ENCODE results near the gene MLF1.
A peak's percentile ranks its signal among the peaks of the same experiment; 100 is the strongest.

MLF1 gene

DNA sequence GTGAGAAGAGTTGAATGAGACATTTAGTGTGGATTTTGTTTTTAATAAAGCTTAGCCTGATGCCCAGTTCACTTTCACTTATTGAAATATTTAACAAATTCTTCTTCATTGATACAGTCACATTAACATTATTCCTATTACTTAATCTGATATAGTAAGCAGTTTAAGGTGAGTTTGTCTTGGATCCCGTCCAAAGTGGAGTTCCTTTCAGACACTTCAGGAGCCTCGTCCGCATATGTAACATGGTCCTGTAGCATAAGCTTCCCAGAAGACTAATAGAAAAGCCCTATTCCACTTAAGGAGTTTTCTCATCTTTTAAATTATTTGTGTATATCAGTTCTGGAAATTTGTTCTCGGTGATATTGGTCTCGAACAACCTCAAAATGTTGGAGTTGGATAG, 39.7 kb upstream of the MLF1 start:
- H3K4ac ChIP-seq (ENCODE audit: low read depth in 1 of 2, low read length in 2 of 2) = peak overlapping the region in 1 of 2 experiments; percentile 61
- H2BK120ac ChIP-seq (ENCODE audit: low read depth, low read length) = no peak overlapping the region
- H3K4me1 ChIP-seq (ENCODE audit: control insufficient read depth, insufficient read depth, low read depth, low read length) = no peaks in the 10 kb centered on the region
- no peak overlapping the region for H2BK15ac ChIP-seq (ENCODE audit: low read depth, poor library complexity, severe bottlenecking)
- no peak overlapping the region for H2BK5ac ChIP-seq (ENCODE audit: low read depth, low read length, poor library complexity, severe bottlenecking)
- 88% methylated on average over 5 of the region's 5 CpGs for whole genome bisulfite sequencing
- no peak overlapping the region for H4K91ac ChIP-seq (ENCODE audit: low read length)
- no peak overlapping the region for H3K14ac ChIP-seq (ENCODE audit: low read length in 2 of 2)
- no peak overlapping the region for H3K4me2 ChIP-seq (ENCODE audit: low read length, poor library complexity, severe bottlenecking)
- H4K8ac ChIP-seq (ENCODE audit: low read length) = no peak overlapping the region
- H2BK12ac ChIP-seq (ENCODE audit: low read length in 2 of 2) = no peak overlapping the region
- no peak overlapping the region for H3K18ac ChIP-seq (ENCODE audit: low read depth in 1 of 2, low read length in 2 of 2)
- no peaks in the 10 kb centered on the region for H3K9me3 ChIP-seq (ENCODE audit: control insufficient read depth, low read length)
- H3K27ac ChIP-seq (ENCODE audit: low read length, poor library complexity, severe bottlenecking) = no peak overlapping the region
- no peak overlapping the region for H2AK5ac ChIP-seq (ENCODE audit: low read length, severe bottlenecking)
- H3K27me3 ChIP-seq (ENCODE audit: control insufficient read depth in 1 of 2, insufficient read depth in 1 of 2, low read length in 2 of 2) = no peaks in the 10 kb centered on the region
- no peak overlapping the region for H2AFZ ChIP-seq (ENCODE audit: low read depth, low read length)
- no peak overlapping the region for H3K4me3 ChIP-seq (ENCODE audit: insufficient read depth in 1 of 2, low read depth in 1 of 2, low read length in 2 of 2)
- no peak overlapping the region for H3K9ac ChIP-seq (ENCODE audit: low read length)
- DNase-seq = no peak
- H3K79me1 ChIP-seq (replicated peaks; ENCODE audit: low read length, poor library complexity, severe bottlenecking) = no peaks in the 10 kb centered on the region
- H3K36me3 ChIP-seq (ENCODE audit: control insufficient read depth in 1 of 2, insufficient read depth in 2 of 2, low read depth in 1 of 2, low read length in 2 of 2) = no peaks in the 10 kb centered on the region
- H3K23ac ChIP-seq (ENCODE audit: low read length in 2 of 2) = no peak overlapping the region

DNA sequence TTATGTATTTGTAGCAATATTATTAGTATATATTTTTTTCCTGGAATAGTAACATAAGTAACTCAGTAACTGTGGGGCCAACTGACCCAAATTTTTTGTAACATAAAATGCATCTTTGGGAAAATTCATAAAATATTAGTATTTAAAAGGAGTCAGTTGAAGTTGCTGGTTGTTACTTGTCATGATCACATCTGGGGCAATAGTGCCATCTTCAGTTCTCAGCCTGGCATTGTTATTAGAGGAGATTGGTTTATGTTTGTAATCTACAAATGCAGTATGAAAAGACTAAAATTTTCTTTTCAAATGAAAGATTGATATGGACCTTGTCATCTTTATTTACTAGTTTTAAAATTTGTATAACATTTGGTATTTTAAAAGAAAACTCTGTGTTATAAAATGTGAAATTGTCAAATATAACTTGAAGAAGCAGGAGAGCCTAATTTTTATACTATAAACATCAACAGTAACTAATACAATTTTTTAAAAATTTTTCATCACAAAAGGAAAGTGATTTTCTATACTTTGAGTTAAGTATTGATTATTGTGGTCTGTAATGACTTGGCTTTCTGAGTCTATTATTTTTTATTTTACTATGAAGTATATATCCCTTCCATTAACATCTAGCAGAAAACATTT, 38.8 kb upstream of the MLF1 start:
- Histone ChIP-seq H2BK5ac (ENCODE audit: low read depth, low read length, poor library complexity, severe bottlenecking) (no peak overlapping the region), H3K4me1 (ENCODE audit: control insufficient read depth, insufficient read depth, low read depth, low read length) (no peaks in the 10 kb centered on the region), H2AK5ac (ENCODE audit: low read length, severe bottlenecking) (no peak overlapping the region), H2BK120ac (ENCODE audit: low read depth, low read length) (no peak overlapping the region), H2BK15ac (ENCODE audit: low read depth, poor library complexity, severe bottlenecking) (no peak overlapping the region), H2BK12ac (ENCODE audit: low read length in 2 of 2) (no peak overlapping the region), H3K18ac (ENCODE audit: low read depth in 1 of 2, low read length in 2 of 2) (no peak overlapping the region), H3K9ac (ENCODE audit: low read length) (no peak overlapping the region), H3K27me3 (ENCODE audit: control insufficient read depth in 1 of 2, insufficient read depth in 1 of 2, low read length in 2 of 2) (no peaks in the 10 kb centered on the region), H3K23ac (ENCODE audit: low read length in 2 of 2) (no peak overlapping the region), H3K4me3 (ENCODE audit: insufficient read depth in 1 of 2, low read depth in 1 of 2, low read length in 2 of 2) (no peak overlapping the region), H4K8ac (ENCODE audit: low read length) (no peak overlapping the region), H3K36me3 (ENCODE audit: control insufficient read depth in 1 of 2, insufficient read depth in 2 of 2, low read depth in 1 of 2, low read length in 2 of 2) (no peaks in the 10 kb centered on the region), H2AFZ (ENCODE audit: low read depth, low read length) (no peak overlapping the region), H3K27ac (ENCODE audit: low read length, poor library complexity, severe bottlenecking) (no peak overlapping the region), H3K4me2 (ENCODE audit: low read length, poor library complexity, severe bottlenecking) (no peak overlapping the region), H3K14ac (ENCODE audit: low read length in 2 of 2) (no peak overlapping the region), H3K4ac (ENCODE audit: low read depth in 1 of 2, low read length in 2 of 2) (no peak overlapping the region), H4K91ac (ENCODE audit: low read length) (no peak overlapping the region), H3K79me1 (replicated peaks; ENCODE audit: low read length, poor library complexity, severe bottlenecking) (no peaks in the 10 kb centered on the region), H3K9me3 (ENCODE audit: control insufficient read depth, low read length) (no peaks in the 10 kb centered on the region)
- DNase-seq = peak; percentile 69

DNA sequence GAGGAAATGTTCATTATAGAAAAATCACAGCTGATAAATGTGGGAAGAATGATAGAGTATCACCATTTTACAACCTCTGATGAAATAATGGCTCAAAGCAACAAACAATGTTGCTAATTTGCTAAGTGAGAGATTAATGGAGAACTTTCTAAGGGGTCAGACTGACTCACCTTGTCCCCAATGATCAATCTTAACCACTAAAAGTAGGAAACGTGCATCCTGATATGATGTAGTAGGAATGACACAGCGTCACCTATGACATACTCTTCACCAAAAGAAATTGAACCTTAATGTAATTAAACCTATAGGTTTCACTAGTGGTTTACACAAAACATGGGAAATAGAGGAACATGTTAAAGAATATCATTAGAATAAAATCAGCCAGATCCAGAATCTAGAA, 35.1 kb upstream of the MLF1 start:
- Histone ChIP-seq H3K4me2 (ENCODE audit: low read length, poor library complexity, severe bottlenecking) (no peak overlapping the region), H3K79me1 (replicated peaks; ENCODE audit: low read length, poor library complexity, severe bottlenecking) (no peaks in the 10 kb centered on the region), H3K23ac (ENCODE audit: low read length in 2 of 2) (no peak overlapping the region), H3K4me3 (ENCODE audit: insufficient read depth in 1 of 2, low read depth in 1 of 2, low read length in 2 of 2) (no peak overlapping the region), H3K4me1 (ENCODE audit: control insufficient read depth, insufficient read depth, low read depth, low read length) (no peaks in the 10 kb centered on the region), H2BK12ac (ENCODE audit: low read length in 2 of 2) (no peak overlapping the region), H3K9ac (ENCODE audit: low read length) (no peak overlapping the region), H2AK5ac (ENCODE audit: low read length, severe bottlenecking) (no peak overlapping the region), H2BK5ac (ENCODE audit: low read depth, low read length, poor library complexity, severe bottlenecking) (no peak overlapping the region), H2AFZ (ENCODE audit: low read depth, low read length) (no peak overlapping the region), H4K8ac (ENCODE audit: low read length) (no peak overlapping the region), H3K18ac (ENCODE audit: low read depth in 1 of 2, low read length in 2 of 2) (no peak overlapping the region), H3K27me3 (ENCODE audit: control insufficient read depth in 1 of 2, insufficient read depth in 1 of 2, low read length in 2 of 2) (no peaks in the 10 kb centered on the region), H3K14ac (ENCODE audit: low read length in 2 of 2) (no peak overlapping the region), H3K9me3 (ENCODE audit: control insufficient read depth, low read length) (no peaks in the 10 kb centered on the region), H4K91ac (ENCODE audit: low read length) (no peak overlapping the region), H2BK120ac (ENCODE audit: low read depth, low read length) (no peak overlapping the region), H3K27ac (ENCODE audit: low read length, poor library complexity, severe bottlenecking) (no peak overlapping the region), H3K36me3 (ENCODE audit: control insufficient read depth in 1 of 2, insufficient read depth in 2 of 2, low read depth in 1 of 2, low read length in 2 of 2) (no peaks in the 10 kb centered on the region), H2BK15ac (ENCODE audit: low read depth, poor library complexity, severe bottlenecking) (no peak overlapping the region), H3K4ac (ENCODE audit: low read depth in 1 of 2, low read length in 2 of 2) (no peak overlapping the region)
- DNase-seq = no peak
- WGBS = no CpG with 5 or more reads among the region's 2 CpGs

DNA sequence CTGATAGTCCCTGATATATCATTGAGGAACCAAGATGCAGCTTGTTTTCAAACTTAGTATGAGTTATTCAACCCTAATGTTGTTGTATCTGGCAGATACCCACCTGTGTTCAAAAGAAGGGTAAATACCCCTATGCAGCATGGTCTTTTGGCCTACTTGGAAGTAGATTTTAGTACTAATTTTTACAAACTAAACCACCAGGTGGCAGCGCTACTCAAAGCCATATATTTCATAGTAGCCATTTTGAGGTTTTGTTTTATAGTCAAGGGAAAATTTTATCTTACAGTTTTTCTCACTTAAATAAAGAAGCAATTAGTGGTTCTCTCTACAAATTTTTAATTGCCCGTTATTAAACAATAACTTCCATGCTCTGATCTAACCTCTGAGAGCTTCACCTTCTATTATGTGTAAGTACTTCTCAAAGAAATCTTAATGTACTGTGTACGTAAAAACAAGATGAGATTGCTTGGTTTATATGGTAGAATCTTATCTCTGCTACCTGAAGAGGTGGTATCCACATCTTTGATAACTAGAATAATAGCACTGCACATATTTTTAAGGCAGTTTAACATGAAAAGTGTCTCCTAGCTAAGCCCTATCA, 31.5 kb upstream of the MLF1 start:
- no peak overlapping the region for H3K23ac ChIP-seq (ENCODE audit: low read length in 2 of 2)
- no peak overlapping the region for H3K14ac ChIP-seq (ENCODE audit: low read length in 2 of 2)
- H3K4me2 ChIP-seq (ENCODE audit: low read length, poor library complexity, severe bottlenecking) = no peak overlapping the region
- H3K4ac ChIP-seq (ENCODE audit: low read depth in 1 of 2, low read length in 2 of 2) = no peak overlapping the region
- H2AK5ac ChIP-seq (ENCODE audit: low read length, severe bottlenecking) = no peak overlapping the region
- H3K79me1 ChIP-seq (replicated peaks; ENCODE audit: low read length, poor library complexity, severe bottlenecking) = no peaks in the 10 kb centered on the region
- no peaks in the 10 kb centered on the region for H3K9me3 ChIP-seq (ENCODE audit: control insufficient read depth, low read length)
- peaks cover 0 to 14% of the 10 kb centered on the region in 2 experiments for H3K36me3 ChIP-seq (ENCODE audit: control insufficient read depth in 1 of 2, insufficient read depth in 2 of 2, low read depth in 1 of 2, low read length in 2 of 2)
- no peak overlapping the region for H3K4me3 ChIP-seq (ENCODE audit: insufficient read depth in 1 of 2, low read depth in 1 of 2, low read length in 2 of 2)
- peak overlapping the region; percentile 7 for H3K9ac ChIP-seq (ENCODE audit: low read length)
- H4K8ac ChIP-seq (ENCODE audit: low read length) = no peak overlapping the region
- DNase-seq = peak; percentile 51
- no peak overlapping the region for H2BK5ac ChIP-seq (ENCODE audit: low read depth, low read length, poor library complexity, severe bottlenecking)
- no peak overlapping the region for H2AFZ ChIP-seq (ENCODE audit: low read depth, low read length)
- H2BK15ac ChIP-seq (ENCODE audit: low read depth, poor library complexity, severe bottlenecking) = no peak overlapping the region
- no peak overlapping the region for H3K18ac ChIP-seq (ENCODE audit: low read depth in 1 of 2, low read length in 2 of 2)
- no peaks in the 10 kb centered on the region for H3K27me3 ChIP-seq (ENCODE audit: control insufficient read depth in 1 of 2, insufficient read depth in 1 of 2, low read length in 2 of 2)
- 50% methylated on average over 2 of the region's 3 CpGs for WGBS
- no peak overlapping the region for H4K91ac ChIP-seq (ENCODE audit: low read length)
- H3K27ac ChIP-seq (ENCODE audit: low read length, poor library complexity, severe bottlenecking) = no peak overlapping the region
- no peak overlapping the region for H2BK120ac ChIP-seq (ENCODE audit: low read depth, low read length)
- no peaks in the 10 kb centered on the region for H3K4me1 ChIP-seq (ENCODE audit: control insufficient read depth, insufficient read depth, low read depth, low read length)
- no peak overlapping the region for H2BK12ac ChIP-seq (ENCODE audit: low read length in 2 of 2)
